ENCODE data around the gene HYLS1.
A peak's percentile ranks its signal among the peaks of the same experiment; 100 is the strongest.
"Not testable (repeated sequence)": the region's sequence is repeated elsewhere in the genome, so short reads cannot be mapped to it uniquely, and the experiment has no call there.

Gene HYLS1

GRCh38 chr11:125902927-125903710 lies 15.7 kb downstream of the HYLS1 start, which contains the start of gene PUS3:
PUS3 (minus strand) TSS chr11:125903206; CDS start chr11:125896284, 6,922 bp downstream.
- peak; percentile 75 for DNase-seq (ENCODE audit: low read depth)

GRCh38 chr11:125903711-125904659 lies 16.5 kb downstream of the HYLS1 start, which contains the start of gene DDX25:
DDX25 (plus strand) TSS chr11:125904508; CDS start chr11:125904518, 10 bp downstream.
- DNase-seq (ENCODE audit: low read depth): no peak

- no peak for DNase-seq (ENCODE audit: low read depth)
These were observed 17.2 kb downstream of the HYLS1 start for GRCh38 chr11:125904678-125905077.

GRCh38 chr11:125910226-125910849 lies 22.9 kb downstream of the HYLS1 start:
- DNase-seq (ENCODE audit: low read depth): no peak

- DNase-seq (ENCODE audit: low read depth): not testable (repeated sequence)
These were observed 27.1 kb downstream of the HYLS1 start for GRCh38 chr11:125914601-125915000.

GRCh38 chr11:125916683-125917347 lies 29.3 kb downstream of the HYLS1 start:
- no peak for DNase-seq (ENCODE audit: low read depth)

- DNase-seq (ENCODE audit: low read depth): no peak
These were observed 30.8 kb downstream of the HYLS1 start for GRCh38 chr11:125918140-125918840.

- DNase-seq (ENCODE audit: low read depth): no peak
These were observed 33.6 kb downstream of the HYLS1 start for GRCh38 chr11:125921042-125921441.

GRCh38 chr11:125922156-125922555 lies 34.7 kb downstream of the HYLS1 start:
- no peak for DNase-seq (ENCODE audit: low read depth)

GRCh38 chr11:125923012-125923579 lies 35.6 kb downstream of the HYLS1 start:
- peak; percentile 52 for DNase-seq (ENCODE audit: low read depth)

- DNase-seq (ENCODE audit: low read depth): no peak
These were observed 36.2 kb downstream of the HYLS1 start for GRCh38 chr11:125923633-125924032.

- DNase-seq (ENCODE audit: low read depth): no peak
These were observed 37.0 kb downstream of the HYLS1 start for GRCh38 chr11:125924384-125925007.

GRCh38 chr11:125925247-125925740 lies 37.8 kb downstream of the HYLS1 start:
- DNase-seq (ENCODE audit: low read depth): no peak

GRCh38 chr11:125925804-125926203 lies 38.3 kb downstream of the HYLS1 start:
- DNase-seq (ENCODE audit: low read depth): no peak

GRCh38 chr11:125926682-125927081 lies 39.2 kb downstream of the HYLS1 start:
- no peak for DNase-seq (ENCODE audit: low read depth)

GRCh38 chr11:125929445-125930075 lies 42.1 kb downstream of the HYLS1 start:
- no peak for DNase-seq (ENCODE audit: low read depth)

- no peak for DNase-seq (ENCODE audit: low read depth)
These were observed 42.6 kb downstream of the HYLS1 start for GRCh38 chr11:125930076-125930450.

- DNase-seq (ENCODE audit: low read depth): no peak
These were observed 43.6 kb downstream of the HYLS1 start for GRCh38 chr11:125931116-125931515.

GRCh38 chr11:125931668-125932067 lies 44.2 kb downstream of the HYLS1 start:
- DNase-seq (ENCODE audit: low read depth): no peak

- DNase-seq (ENCODE audit: low read depth): no peak
These were observed 44.8 kb downstream of the HYLS1 start for GRCh38 chr11:125932301-125932700.
